SK-N-SH (cell line): Measurements from ENCODE around the gene TGFA. TPM values are rescaled to one million over a fixed set of nuclear protein-coding genes. Genes with fewer than 3 reads are reported as not detected.

Experiments used
- CTCF ChIA-PET: fragments of 300-600, 350-600 bp; formaldehyde crosslinking; extraction: SDS; loops from one replicate; lab custom pipeline; 2021; lab: Yijun Ruan, JAX
- POLR2A ChIA-PET: fragments of 350-600 bp; sonication (Branson Sonifier 250); formaldehyde crosslinking; extraction: SDS; loops from one replicate; lab custom pipeline; 2020; ENCODE audit warnings: antibody characterized with exemption, inconsistent platforms; lab: Yijun Ruan, JAX
- DNase-seq: peaks from one replicate; pipeline ENCODE4 v3.0.0; 2012
- H2AFZ ChIP-seq: fragments of 200-600 bp; sonication (generic); 2 replicates; pipeline ENCODE4 v1.8.1; 2016; ENCODE audit warnings: antibody characterized with exemption, mild to moderate bottlenecking, low read depth
- H3F3A ChIP-seq: fragments of 200-600 bp; sonication (generic); replicated peaks from 2 replicates; pipeline ENCODE3; 2016; ENCODE audit warnings: antibody characterized with exemption, mild to moderate bottlenecking; ENCODE audit not compliant: insufficient read depth
- H3K27ac ChIP-seq, 2 experiments: fragments of 200-500 bp in 1 of 2; fragments of 200-600 bp in 1 of 2; sonication (Bioruptor generic) in 1 of 2; sonication (generic), shearing (Covaris generic) in 1 of 2; 2 replicates each; pipeline versions ENCODE4 v1.5.1 to v1.6.1; 2014 to 2016; ENCODE audit warnings: low read depth in 2 of 2, inconsistent platforms in 1 of 2, low read length in 1 of 2, mild to moderate bottlenecking in 1 of 2, mixed read lengths in 1 of 2
- H3K27me3 ChIP-seq: fragments of 200-600 bp; sonication (generic), shearing (Covaris generic); 2 replicates; pipeline ENCODE4 v1.6.1; 2016; ENCODE audit warnings: mixed run types; ENCODE audit not compliant: insufficient read depth
- H3K36me3 ChIP-seq, 2 experiments: fragments of 200-500 bp in 1 of 2; fragments of 200-600 bp in 1 of 2; sonication (Bioruptor generic) in 1 of 2; sonication (generic) in 1 of 2; replicated peaks in 1 of 2; 2 replicates each; pipeline versions ENCODE3 to v1.5.1; 2014 to 2016; ENCODE audit warnings: low read length in 1 of 2, mild to moderate bottlenecking in 1 of 2; ENCODE audit not compliant: insufficient read depth in 2 of 2, control insufficient read depth in 1 of 2
- H3K4me1 ChIP-seq, 2 experiments: fragments of 200-500 bp in 1 of 2; fragments of 200-600 bp in 1 of 2; sonication (Bioruptor generic) in 1 of 2; sonication (generic), shearing (Covaris generic) in 1 of 2; 2 replicates each; pipeline versions ENCODE4 v1.5.1 to v1.6.1; 2014 to 2016; ENCODE audit warnings: low read depth in 1 of 2, low read length in 1 of 2, mixed run types in 1 of 2; ENCODE audit not compliant: insufficient read depth in 2 of 2, control insufficient read depth in 1 of 2
- H3K4me2 ChIP-seq: fragments of 200-600 bp; sonication (generic), shearing (Covaris generic); 2 replicates; pipeline ENCODE4 v1.6.1; 2017; ENCODE audit warnings: mixed run types
- H3K4me3 ChIP-seq, 2 experiments: fragments of 200-500 bp in 1 of 2; fragments of 200-600 bp in 1 of 2; sonication (Bioruptor generic) in 1 of 2; sonication (generic), shearing (Covaris generic) in 1 of 2; 2 replicates each; pipeline versions ENCODE4 v1.5.1 to v1.8.1; 2014 to 2016; ENCODE audit warnings: low read depth in 2 of 2, inconsistent platforms in 1 of 2, low read length in 1 of 2, mild to moderate bottlenecking in 1 of 2, mixed read lengths in 1 of 2, moderate library complexity in 1 of 2
- H3K79me2 ChIP-seq: fragments of 200-600 bp; sonication (generic); 2 replicates; pipeline ENCODE4 v1.8.1; 2017; ENCODE audit warnings: mild to moderate bottlenecking; ENCODE audit not compliant: insufficient read depth
- H3K9ac ChIP-seq: fragments of 200-600 bp; sonication (generic); 2 replicates; pipeline ENCODE4 v1.6.1; 2017; ENCODE audit warnings: mixed run types
- H3K9me2 ChIP-seq: fragments of 200-600 bp; sonication (generic); 2 replicates; pipeline ENCODE4 v1.6.1; 2017; ENCODE audit warnings: mixed run types
- H3K9me3 ChIP-seq: fragments of 200-600 bp; sonication (generic); 2 replicates; pipeline ENCODE4 v1.6.1; 2017; ENCODE audit warnings: mixed run types, mild to moderate bottlenecking, moderate library complexity
- H4K20me1 ChIP-seq: fragments of 200-600 bp; sonication (generic); 2 replicates; pipeline ENCODE4 v1.6.1; 2017; ENCODE audit warnings: mild to moderate bottlenecking, mixed run types; ENCODE audit not compliant: insufficient read depth
- EP300 ChIP-seq, 2 experiments: IDR thresholded peaks; 2 replicates each; pipeline versions ENCODE4 v1.4.0 to v1.6.1; 2012; ENCODE audit warnings: borderline replicate concordance in 1 of 2, low read depth in 1 of 2, low read length in 1 of 2
- FOXJ3 ChIP-seq: sonication (generic); formaldehyde crosslinking; IDR thresholded peaks from 2 replicates; pipeline ENCODE4 v1.5.1; 2020; ENCODE audit warnings: mild to moderate bottlenecking, missing genetic modification reagents
- GABPA ChIP-seq: IDR thresholded peaks from 2 replicates; pipeline ENCODE4 v1.4.0; 2012; ENCODE audit warnings: low read depth, mild to moderate bottlenecking
- GATA2 ChIP-seq: sonication (generic); formaldehyde crosslinking; IDR thresholded peaks from 2 replicates; pipeline ENCODE4 v1.5.0; 2020; ENCODE audit warnings: mild to moderate bottlenecking, missing genetic modification reagents
- JUND ChIP-seq: IDR thresholded peaks from 2 replicates; pipeline ENCODE4 v1.4.0; 2012
- MAX ChIP-seq: IDR thresholded peaks from 2 replicates; pipeline ENCODE4 v1.4.0; 2012; ENCODE audit warnings: low read depth
- MEF2A ChIP-seq: IDR thresholded peaks from 2 replicates; pipeline ENCODE4 v1.4.0; 2012; ENCODE audit warnings: low read depth, borderline replicate concordance
- MXI1 ChIP-seq: IDR thresholded peaks from 2 replicates; pipeline ENCODE4 v1.6.1; 2012; ENCODE audit warnings: mild to moderate bottlenecking, low read depth, low read length, improper control_type of control experiment
- PBX3 ChIP-seq: IDR thresholded peaks from 2 replicates; pipeline ENCODE4; 2012
- POLR2AphosphoS5 ChIP-seq: IDR thresholded peaks from 2 replicates; pipeline ENCODE4 v1.6.1; 2012; ENCODE audit warnings: low read depth, low read length
- RAD21 ChIP-seq: IDR thresholded peaks from 2 replicates; pipeline ENCODE4 v1.6.1; 2012; ENCODE audit warnings: mild to moderate bottlenecking, low read length
- REST ChIP-seq: IDR thresholded peaks from 2 replicates; pipeline ENCODE4 v1.6.1; 2012; ENCODE audit warnings: mild to moderate bottlenecking, low read depth, low read length, moderate library complexity
- RXRA ChIP-seq: IDR thresholded peaks from 2 replicates; pipeline ENCODE4 v1.4.0; 2012; ENCODE audit warnings: low read depth, mild to moderate bottlenecking, borderline replicate concordance
- SIN3A ChIP-seq: IDR thresholded peaks from 2 replicates; pipeline ENCODE4 v1.6.1; 2012; ENCODE audit warnings: low read depth, mild to moderate bottlenecking, low read length, moderate library complexity, borderline replicate concordance
- TEAD4 ChIP-seq: IDR thresholded peaks from 2 replicates; pipeline ENCODE4 v1.4.0; 2012; ENCODE audit warnings: mild to moderate bottlenecking, borderline replicate concordance; ENCODE audit not compliant: insufficient read depth
- YY1 ChIP-seq: IDR thresholded peaks from 2 replicates; pipeline ENCODE4 v1.4.0; 2012; ENCODE audit warnings: low read depth, mild to moderate bottlenecking
- WGBS: methylation state at CpG from one replicate; pipeline ENCODE4 v1.1.6; 2017; ENCODE audit warnings: low lambda C conversion rate; 5-methylcytosine and 5-hydroxymethylcytosine counted together
- polyA plus RNA-seq, 3 experiments: library from polyadenylated mRNA; depleted of rRNA; stranded (reverse); fragments of >200 nt; gene quantifications; 2 replicates each; pipeline ENCODE4 v1.2.3, GENCODE V29; 2012

Gene TGFA
- polyA plus RNA-seq, 1 of the 3 experiments (the other 2 are of a cell fraction), result not detected

GRCh38 chr2:70469961-70470360 lies 83.7 kb downstream of the TGFA start:
- ChIA-PET CTCF (interaction anchor here (0.7 to 1.4 kb wide), 4 partner anchors 22 to 1375 kb away, joined by 3 read pairs; no protein-coding TSS in a partner anchor), POLR2A (no interaction called here)
- Histone ChIP-seq H3K36me3 (no peaks in the 10 kb centered on the region), H3F3A (no peaks in the 10 kb centered on the region), H3K9ac (no peak overlapping the region), H3K27ac (no peak overlapping the region), H4K20me1 (no peaks in the 10 kb centered on the region), H3K27me3 (no peaks in the 10 kb centered on the region; the same call in 1 of the 2 replicates), H3K9me3 (no peaks in the 10 kb centered on the region), H2AFZ (no peak overlapping the region), H3K9me2 (no peaks in the 10 kb centered on the region), H3K4me1 (peaks cover 0 to 16% of the 10 kb centered on the region in 2 experiments; a peak in 2 of 4 replicates), H3K4me2 (no peak overlapping the region), H3K79me2 (no peaks in the 10 kb centered on the region), H3K4me3 (no peak overlapping the region)
- WGBS, result 57% methylated on average over 7 of the region's 7 CpGs
- TF ChIP-seq YY1 (no peak), RAD21 (no peak), JUND (no peak), REST (no peak), MXI1 (no peak), RXRA (no peak)
- no peak for DNase-seq

GRCh38 chr2:70469435-70469834 lies 84.2 kb downstream of the TGFA start:
- DNase-seq, result no peak
- 47% methylated on average over 7 of the region's 7 CpGs for WGBS
- POLR2A ChIA-PET, result no interaction called here

More at GRCh38 chr2:70469435-70469834, 84.2 kb downstream of the TGFA start:
- Histone ChIP-seq H3K4me2 (no peak overlapping the region), H4K20me1 (no peaks in the 10 kb centered on the region), H3K4me3 (no peak overlapping the region), H3K9ac (no peak overlapping the region), H3K27me3 (no peaks in the 10 kb centered on the region; the same call in 1 of the 2 replicates), H3K9me2 (no peaks in the 10 kb centered on the region), H2AFZ (no peak overlapping the region), H3K4me1 (peaks cover 0 to 14% of the 10 kb centered on the region in 2 experiments; a peak in 2 of 4 replicates), H3K79me2 (no peaks in the 10 kb centered on the region), H3K27ac (no peak overlapping the region), H3F3A (no peaks in the 10 kb centered on the region), H3K36me3 (no peaks in the 10 kb centered on the region), H3K9me3 (no peaks in the 10 kb centered on the region)
- TF ChIP-seq EP300 (IDR thresholded peaks at IDR 0.05; ENCODE audit: borderline replicate concordance in 1 of 2, low read depth in 1 of 2, low read length in 1 of 2) (no peak), MEF2A (no peak), PBX3 (no peak), GABPA (no peak), YY1 (no peak), POLR2AphosphoS5 (no peak), SIN3A (no peak), FOXJ3 (CRISPR knock-in tag) (no peak), GATA2 (no peak), MAX (no peak), MXI1 (no peak), TEAD4 (no peak), REST (no peak)
- CTCF ChIA-PET, result interaction anchor here (1.2 to 1.4 kb wide), 3 partner anchors 21 to 82 kb away, joined by 3 read pairs; no protein-coding TSS in a partner anchor
